AG09309 (cell line): Measurements from ENCODE around the gene NAA50.

Source experiments
- DNase-seq: peaks from one replicate; pipeline ENCODE4 v3.0.0-alpha.2; 2010; ENCODE audit warnings: low read depth
- H3K4me3 ChIP-seq: 2 replicates; pipeline ENCODE4 v1.5.1; 2011; ENCODE audit warnings: mild to moderate bottlenecking, low read depth, low read length, moderate library complexity; ENCODE audit not compliant: control insufficient read depth
- CTCF ChIP-seq: IDR thresholded peaks from 2 replicates; pipeline ENCODE4 v1.5.1; 2011; ENCODE audit warnings: mild to moderate bottlenecking, low read depth, low read length, inconsistent platforms; ENCODE audit not compliant: insufficient read depth, control insufficient read depth; ENCODE audit errors: missing control alignments

The NAA50 gene

GRCh38 chr3:113719758-113720157, 26.3 kb downstream of the NAA50 start:
- no peak for TF ChIP-seq CTCF
- H3K4me3 ChIP-seq = no peak overlapping the region
- DNase-seq = no peak

GRCh38 chr3:113719294-113719693, 26.8 kb downstream of the NAA50 start:
- H3K4me3 ChIP-seq = no peak overlapping the region
- no peak for TF ChIP-seq CTCF
- DNase-seq = no peak

- DNase-seq = no peak
- no peak for TF ChIP-seq CTCF
- no peak overlapping the region for H3K4me3 ChIP-seq
Measured at GRCh38 chr3:113717818-113718217, 28.2 kb downstream of the NAA50 start.

- TF ChIP-seq CTCF = no peak
- no peak for DNase-seq
- no peak overlapping the region for H3K4me3 ChIP-seq
Measured at GRCh38 chr3:113717308-113717707, 28.7 kb downstream of the NAA50 start.

GRCh38 chr3:113714702-113715101, 31.3 kb downstream of the NAA50 start:
- H3K4me3 ChIP-seq = no peak overlapping the region
- DNase-seq = no peak
- TF ChIP-seq CTCF = no peak

GRCh38 chr3:113712129-113712528, 33.9 kb downstream of the NAA50 start:
- no peak for TF ChIP-seq CTCF
- no peak for DNase-seq
- H3K4me3 ChIP-seq = no peak overlapping the region

- DNase-seq = no peak
- TF ChIP-seq CTCF = no peak
- H3K4me3 ChIP-seq = no peak overlapping the region
Measured at GRCh38 chr3:113707835-113708234, 38.2 kb downstream of the NAA50 start.
